HG02970 (cell line): ENCODE measurements around the gene MEX3A.
A peak's percentile ranks its signal among the peaks of the same experiment; 100 is the strongest.

Experiments used
- ATAC-seq: cut with Tn5 transposase; IDR thresholded peaks from one replicate; pipeline ENCODE4 v1.9.1; 2021; ENCODE audit warnings: mild to moderate bottlenecking, moderate library complexity, moderate number of reproducible peaks; ENCODE audit not compliant: unreplicated experiment, low FRiP score

The MEX3A gene

DNA sequence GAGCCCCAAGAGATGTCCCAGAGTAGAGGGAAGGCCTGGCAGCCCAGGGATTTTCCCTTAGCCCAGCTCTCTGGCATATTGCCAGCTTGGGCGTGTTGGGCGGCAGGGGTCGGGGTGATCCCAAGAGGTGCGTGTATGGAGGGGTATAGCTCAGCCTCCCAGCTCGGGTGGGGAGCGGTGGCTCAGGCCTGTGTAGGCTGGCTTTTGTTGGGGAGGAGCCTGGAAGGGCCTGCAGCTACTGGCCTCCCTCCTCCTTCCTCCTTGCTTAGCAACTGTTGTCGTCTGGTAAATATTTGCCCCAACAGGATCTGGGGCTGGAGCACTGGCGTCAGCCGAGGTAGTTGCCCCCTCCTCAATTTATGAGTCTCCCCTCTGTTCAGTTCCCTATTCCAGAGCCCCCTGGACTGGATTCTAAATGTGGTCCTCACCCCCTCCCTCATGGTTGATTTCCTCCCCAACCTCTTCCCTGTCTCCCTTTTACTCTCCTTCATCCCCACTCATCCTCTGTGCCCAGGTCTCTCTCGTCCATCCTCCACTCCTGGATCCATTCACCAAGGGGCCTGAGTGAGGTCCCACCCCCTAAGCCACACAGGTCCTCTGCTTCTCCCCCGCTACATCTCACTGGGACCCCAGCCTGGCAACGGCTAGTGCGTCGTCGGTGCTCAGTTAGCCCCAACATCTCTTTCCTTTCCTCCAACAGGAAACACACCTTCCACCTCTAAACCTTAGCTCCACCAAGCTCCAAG, 22.0 kb upstream of the MEX3A start:
- ATAC-seq: no peak

DNA sequence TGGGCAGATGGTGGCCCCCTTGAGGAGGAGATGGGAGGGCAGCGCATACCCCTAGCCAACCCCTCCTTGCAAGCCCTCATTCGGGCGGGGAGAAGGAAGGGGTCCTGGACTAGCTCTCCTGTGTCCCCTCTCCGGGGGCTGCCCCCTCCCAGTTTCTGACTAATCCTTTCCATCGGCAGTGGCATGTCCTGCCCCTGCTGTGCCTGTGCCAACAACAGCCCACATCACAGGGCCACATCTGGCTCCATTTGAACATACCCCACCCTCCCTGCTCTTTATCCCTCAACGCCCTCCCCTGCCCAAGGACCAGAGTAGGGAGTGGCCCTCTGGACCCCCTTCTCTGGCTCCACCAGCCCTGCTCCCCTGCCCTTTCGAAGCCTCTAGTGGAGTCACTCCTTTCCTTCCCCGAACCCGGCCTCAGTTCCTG, 21.3 kb upstream of the MEX3A start:
- no peak for ATAC-seq

GRCh38 chr1:156102633-156103511, 20.6 kb upstream of the MEX3A start:
- ATAC-seq: no peak

DNA sequence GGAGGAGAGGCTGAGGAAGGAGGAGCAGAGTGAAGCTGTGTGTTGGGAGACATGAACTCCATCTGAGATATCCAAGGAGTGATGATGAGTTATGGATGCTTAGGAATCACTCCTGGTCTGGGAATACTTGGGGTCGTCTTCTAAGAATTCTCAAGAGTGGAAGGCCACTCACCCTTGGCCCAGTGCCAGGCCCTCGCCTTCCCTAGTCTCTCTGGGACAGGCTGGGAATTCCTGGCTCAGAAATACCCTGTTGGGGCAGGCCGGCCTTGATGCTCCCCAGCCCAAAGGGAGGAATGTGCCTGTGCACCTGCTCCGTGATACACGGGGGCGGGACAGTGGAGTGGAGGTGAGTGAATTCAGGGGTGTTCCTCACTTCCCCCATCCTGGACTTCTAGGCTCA, 19.6 kb upstream of the MEX3A start:
- ATAC-seq: no peak

GRCh38 chr1:156100205-156100995, 18.1 kb upstream of the MEX3A start:
- no peak for ATAC-seq

DNA sequence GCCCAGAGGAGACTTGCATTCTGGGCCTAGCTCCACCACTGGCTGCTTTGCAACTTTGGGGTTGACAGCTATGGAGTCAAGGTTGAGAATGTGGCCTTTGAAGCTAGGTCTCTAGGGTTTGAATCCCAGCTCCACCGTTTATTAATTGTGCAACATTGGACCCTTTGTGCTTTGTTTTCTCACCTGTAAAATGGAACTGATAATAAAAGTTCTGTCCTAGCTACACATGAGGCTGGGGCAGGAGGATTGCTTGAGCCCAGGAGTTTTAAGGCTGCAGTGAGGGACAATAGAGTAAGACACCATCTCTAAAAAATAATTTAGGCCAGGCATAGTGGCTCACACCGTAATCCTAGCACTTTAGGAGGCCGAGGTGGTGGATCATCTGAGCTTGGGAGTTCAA, 17.0 kb upstream of the MEX3A start:
- ATAC-seq: no peak

DNA sequence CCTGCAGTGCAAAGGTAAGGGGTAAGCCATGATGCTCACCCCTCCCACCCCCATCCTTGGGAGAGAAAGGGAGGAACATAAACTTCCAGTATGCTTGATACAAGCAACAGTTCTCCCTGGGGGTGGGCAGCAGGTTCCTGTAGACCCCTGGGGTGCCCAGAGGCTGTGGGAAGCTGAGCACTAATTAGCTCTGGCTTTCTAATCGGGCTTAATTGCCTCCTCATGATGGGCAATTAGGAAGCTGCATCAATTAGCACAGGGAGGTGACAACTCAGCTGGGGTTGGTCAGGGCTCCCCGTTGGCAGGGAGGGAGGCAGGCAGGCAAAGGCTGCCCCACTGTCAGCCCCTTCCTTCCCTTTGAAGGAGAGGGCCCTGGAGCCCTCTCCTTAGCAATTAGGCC, 16.5 kb upstream of the MEX3A start:
- no peak for ATAC-seq

DNA sequence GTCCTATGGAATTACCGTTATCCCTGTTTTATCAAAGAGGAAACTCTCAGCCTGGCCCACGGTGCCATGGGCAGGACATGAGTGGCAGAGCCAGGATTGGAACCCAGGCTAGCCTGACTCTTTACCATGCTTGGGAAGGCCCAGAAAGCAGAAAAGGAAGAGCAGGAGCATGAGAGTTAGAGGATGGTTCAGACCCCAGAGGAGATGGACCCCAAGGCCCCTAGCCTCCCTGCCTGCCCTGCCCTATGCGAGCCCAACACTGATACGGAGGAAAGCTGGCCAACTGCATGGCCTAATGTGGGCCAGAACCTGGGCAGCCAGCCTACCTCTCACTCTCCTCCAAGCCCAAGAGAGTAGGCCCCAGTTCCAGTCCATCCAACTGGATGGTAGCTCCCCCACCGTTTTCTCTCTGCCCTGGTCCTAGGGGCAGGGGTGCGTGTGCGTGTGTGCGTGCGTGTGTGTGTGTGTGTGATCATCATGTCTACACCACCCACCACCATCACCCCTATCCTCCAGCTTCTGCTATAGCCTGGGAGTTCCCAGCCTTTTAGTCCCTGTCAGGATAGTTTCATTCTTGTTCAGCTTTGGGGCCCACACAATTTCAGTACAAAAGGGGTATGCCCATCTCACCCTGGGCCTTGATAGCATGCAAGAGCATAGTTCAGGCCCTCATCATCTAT, 15.4 kb upstream of the MEX3A start:
- no peak for ATAC-seq

DNA sequence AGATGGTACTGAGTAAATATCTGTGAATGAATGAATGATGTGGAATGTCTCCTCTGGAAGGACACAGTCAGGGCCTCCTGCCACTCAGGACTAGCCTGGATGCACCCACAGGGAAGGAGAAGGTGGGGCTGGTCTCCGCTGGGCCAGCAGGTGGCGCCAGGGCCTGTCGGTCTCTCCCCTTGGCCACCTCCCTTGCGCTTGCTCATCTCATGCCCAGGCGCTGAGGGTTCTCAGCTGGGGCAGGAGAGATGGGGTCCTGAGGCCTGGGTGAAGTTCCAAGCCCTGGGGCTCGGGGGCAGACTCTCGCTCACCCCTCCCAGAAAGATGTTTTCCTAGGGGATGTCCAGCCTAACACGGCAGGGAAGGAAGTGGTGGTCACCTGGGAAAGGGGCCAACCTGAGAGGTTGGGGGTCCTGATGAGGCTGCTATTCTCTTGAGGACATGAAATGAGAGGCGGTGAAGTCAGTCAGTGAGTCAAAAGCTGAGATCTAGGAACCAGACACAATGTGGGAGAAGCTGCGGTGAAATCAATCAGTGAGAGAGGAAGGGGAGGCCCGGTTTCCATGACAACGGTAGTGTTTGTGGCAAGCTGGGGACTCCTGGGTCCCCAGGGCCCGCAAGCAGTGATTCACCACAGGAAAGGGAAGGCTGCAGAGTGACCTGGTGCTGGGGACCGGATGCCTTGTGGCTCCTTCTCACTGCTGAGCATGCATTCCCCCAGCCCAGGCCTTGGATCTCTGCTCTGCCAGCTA, 14.6 kb upstream of the MEX3A start:
- peak; percentile 63 for ATAC-seq

- no peak for ATAC-seq
These were observed 13.7 kb upstream of the MEX3A start for GRCh38 chr1:156095906-156096508.

- no peak for ATAC-seq
These were observed 9.3 kb upstream of the MEX3A start for GRCh38 chr1:156091610-156092009.

- ATAC-seq: no peak
These were observed 8.5 kb upstream of the MEX3A start for GRCh38 chr1:156090840-156091188.

- no peak for ATAC-seq
These were observed 8.0 kb upstream of the MEX3A start for GRCh38 chr1:156090138-156090839.

- no peak for ATAC-seq
These were observed 7.4 kb upstream of the MEX3A start for GRCh38 chr1:156089704-156090103.

DNA sequence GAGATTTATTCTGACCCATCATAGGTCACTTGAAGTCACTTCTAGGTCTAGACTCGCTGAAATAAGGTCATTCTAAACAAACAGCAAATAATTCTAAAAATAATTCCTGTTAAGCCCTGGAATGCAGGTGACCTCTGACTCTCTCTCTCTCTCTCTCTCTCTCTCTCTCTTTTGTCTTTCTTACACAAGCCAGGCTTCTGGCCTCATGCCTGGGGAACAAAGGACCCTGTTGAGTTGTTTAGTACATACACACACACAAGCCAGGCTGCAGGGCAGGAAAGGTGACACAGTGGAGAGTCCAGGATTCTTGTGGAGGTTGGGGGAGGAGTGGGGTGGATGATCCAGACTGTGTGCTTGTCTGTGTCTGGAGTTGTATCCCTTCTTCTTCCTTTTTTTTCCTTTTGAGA, 4.0 kb upstream of the MEX3A start:
- ATAC-seq: no peak

DNA sequence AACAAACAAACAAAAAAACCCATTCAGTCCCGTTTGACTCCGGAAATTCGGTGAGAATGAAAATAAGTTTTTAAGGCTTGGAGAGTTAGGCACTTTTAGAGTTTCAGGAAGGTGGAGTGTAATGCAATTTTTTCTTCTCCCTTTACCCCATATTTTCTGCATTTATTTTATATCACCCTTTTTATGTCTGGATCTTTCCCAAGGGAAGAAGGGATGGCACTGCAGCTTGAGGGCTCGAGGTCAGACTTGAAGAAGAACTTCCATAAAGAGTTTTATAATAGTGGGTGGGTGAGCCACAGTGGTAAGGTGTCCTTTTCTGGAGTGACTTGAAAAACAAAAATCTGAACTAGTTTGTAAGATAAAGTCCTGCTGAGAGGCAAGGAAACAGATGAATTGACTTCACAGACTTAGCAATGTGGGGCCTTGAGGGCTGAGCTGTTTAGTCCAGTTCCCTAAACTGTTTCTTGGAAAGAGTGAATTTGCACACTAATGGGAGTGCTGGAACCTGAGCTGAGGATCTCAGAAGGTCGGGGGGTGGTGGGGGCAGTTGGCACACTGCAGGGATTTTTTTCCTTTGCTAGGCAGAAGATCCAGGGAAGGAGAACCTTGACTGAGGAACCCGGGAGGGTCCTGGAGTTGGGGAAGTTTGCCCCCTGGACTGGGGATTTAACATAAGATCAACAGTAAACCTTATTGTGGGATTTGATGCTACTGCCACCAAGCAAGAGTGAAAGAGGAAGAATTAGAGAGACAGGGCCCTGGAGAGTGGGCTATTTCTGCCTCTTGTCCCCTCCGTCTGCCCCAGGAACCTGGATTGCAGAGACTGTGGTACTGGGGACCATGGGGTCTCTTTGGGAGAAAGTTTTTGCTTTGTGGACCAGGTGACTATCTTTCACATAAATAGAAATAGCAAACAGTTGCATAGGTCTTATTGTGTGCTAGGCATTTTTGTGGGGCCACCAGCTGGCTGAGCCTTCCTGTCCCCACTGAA, 1.8 kb upstream of the MEX3A start:
- ATAC-seq: no peak

DNA sequence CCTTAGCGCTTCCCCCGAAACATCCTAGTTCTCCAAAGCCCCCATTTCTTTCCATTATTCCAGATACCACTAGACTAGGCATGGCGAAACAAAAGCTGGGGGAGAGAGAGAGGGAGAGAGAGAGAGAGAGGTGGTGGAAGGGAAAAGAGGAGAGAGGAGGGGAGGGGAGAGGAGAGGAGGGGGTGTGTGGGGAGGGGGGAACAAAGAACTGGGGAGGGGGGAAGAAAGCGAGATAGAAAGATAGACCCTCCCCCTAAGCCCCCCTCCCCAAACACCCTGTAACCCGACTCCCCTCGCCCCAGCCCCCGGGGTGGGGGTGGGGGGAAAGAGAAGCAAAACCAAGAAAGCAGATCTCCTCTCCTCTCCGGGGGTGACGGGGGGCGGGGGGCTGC, 352 bp downstream of the MEX3A start:
- ATAC-seq: no peak
